ENCODE measurements around the gene GNL3L.

DNA sequence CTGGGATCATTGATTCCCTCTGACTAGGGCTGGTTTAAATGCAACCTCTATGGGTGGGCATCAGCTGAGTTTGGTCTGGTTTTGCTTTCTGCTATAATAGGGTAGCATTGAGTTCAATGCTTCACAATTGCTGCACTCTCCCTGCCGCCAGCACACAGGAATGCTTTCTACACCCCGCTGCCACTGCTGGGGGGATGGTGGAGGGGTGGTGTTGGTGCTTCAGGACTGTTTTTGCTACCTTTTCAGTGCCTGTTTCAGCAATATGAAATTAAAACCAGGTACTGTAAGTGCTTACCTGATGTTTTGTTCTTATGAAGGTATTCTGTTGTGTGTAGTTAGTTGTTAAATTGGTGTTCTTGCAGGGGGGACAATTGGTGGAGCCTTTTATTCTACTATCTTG lies 67.7 kb downstream of the GNL3L start:
- TF ChIP-seq, protein P1, sequence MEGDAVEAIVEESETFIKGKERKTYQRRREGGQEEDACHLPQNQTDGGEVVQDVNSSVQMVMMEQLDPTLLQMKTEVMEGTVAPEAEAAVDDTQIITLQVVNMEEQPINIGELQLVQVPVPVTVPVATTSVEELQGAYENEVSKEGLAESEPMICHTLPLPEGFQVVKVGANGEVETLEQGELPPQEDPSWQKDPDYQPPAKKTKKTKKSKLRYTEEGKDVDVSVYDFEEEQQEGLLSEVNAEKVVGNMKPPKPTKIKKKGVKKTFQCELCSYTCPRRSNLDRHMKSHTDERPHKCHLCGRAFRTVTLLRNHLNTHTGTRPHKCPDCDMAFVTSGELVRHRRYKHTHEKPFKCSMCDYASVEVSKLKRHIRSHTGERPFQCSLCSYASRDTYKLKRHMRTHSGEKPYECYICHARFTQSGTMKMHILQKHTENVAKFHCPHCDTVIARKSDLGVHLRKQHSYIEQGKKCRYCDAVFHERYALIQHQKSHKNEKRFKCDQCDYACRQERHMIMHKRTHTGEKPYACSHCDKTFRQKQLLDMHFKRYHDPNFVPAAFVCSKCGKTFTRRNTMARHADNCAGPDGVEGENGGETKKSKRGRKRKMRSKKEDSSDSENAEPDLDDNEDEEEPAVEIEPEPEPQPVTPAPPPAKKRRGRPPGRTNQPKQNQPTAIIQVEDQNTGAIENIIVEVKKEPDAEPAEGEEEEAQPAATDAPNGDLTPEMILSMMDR (IDR thresholded peaks at IDR 0.05) = no peak
- no peak for TF ChIP-seq POLR2A (IDR thresholded peaks at IDR 0.05)
